HG03135 (cell line): ENCODE measurements around the gene GSDME.

ENCODE experiments used
- ATAC-seq: cut with Tn5 transposase; IDR thresholded peaks from one replicate; pipeline ENCODE4 v1.9.1; 2021; ENCODE audit warnings: mild to moderate bottlenecking, moderate library complexity; ENCODE audit not compliant: unreplicated experiment

Gene GSDME

GRCh38 chr7:24773646-24774045 lies 16.4 kb upstream of the GSDME start:
- ATAC-seq = no peak

GRCh38 chr7:24769851-24770250 lies 12.6 kb upstream of the GSDME start:
- ATAC-seq = no peak

GRCh38 chr7:24769014-24769830 lies 12.0 kb upstream of the GSDME start:
- ATAC-seq = no peak

- ATAC-seq = no peak
Measured at GRCh38 chr7:24767878-24768569, 10.8 kb upstream of the GSDME start.

GRCh38 chr7:24764972-24765744 lies 7.9 kb upstream of the GSDME start:
- no peak for ATAC-seq

- ATAC-seq = no peak
Measured at GRCh38 chr7:24764011-24764410, 6.7 kb upstream of the GSDME start.

GRCh38 chr7:24763303-24763901 lies 6.1 kb upstream of the GSDME start:
- ATAC-seq = no peak

GRCh38 chr7:24762771-24763170 lies 5.5 kb upstream of the GSDME start:
- ATAC-seq = no peak

- no peak for ATAC-seq
Measured at GRCh38 chr7:24760968-24761367, 3.7 kb upstream of the GSDME start.

GRCh38 chr7:24756545-24757352 lies 515 bp downstream of the GSDME start:
- no peak for ATAC-seq

GRCh38 chr7:24755541-24756407 lies 1.5 kb downstream of the GSDME start:
- peak; percentile 69 for ATAC-seq

GRCh38 chr7:24754906-24755506 lies 2.3 kb downstream of the GSDME start:
- no peak for ATAC-seq

- ATAC-seq = no peak
Measured at GRCh38 chr7:24752073-24752800, 5.0 kb downstream of the GSDME start.

- ATAC-seq = no peak
Measured at GRCh38 chr7:24751484-24751883, 5.8 kb downstream of the GSDME start.

- no peak for ATAC-seq
Measured at GRCh38 chr7:24750441-24751055, 6.7 kb downstream of the GSDME start.

- ATAC-seq = no peak
Measured at GRCh38 chr7:24748521-24748920, 8.7 kb downstream of the GSDME start.

GRCh38 chr7:24745355-24745754 lies 11.9 kb downstream of the GSDME start:
- no peak for ATAC-seq

GRCh38 chr7:24743471-24743870 lies 13.8 kb downstream of the GSDME start:
- no peak for ATAC-seq
